Neural crest cell (in vitro differentiated cells): ENCODE measurements around the gene SRD5A2. TPM values are rescaled to one million over a fixed set of nuclear protein-coding genes. Genes with fewer than 3 reads are reported as not detected.

Experiments
- DNase-seq: peaks from one replicate; pipeline ENCODE4 v3.0.0; 2021; ENCODE audit warnings: low read depth, mixed read lengths, low spot score
- H3K27ac Mint-ChIP-seq: one replicate; pipeline ENCODE4 v1.8.0; 2021; ENCODE audit warnings: mild to moderate bottlenecking, mixed read lengths; ENCODE audit not compliant: unreplicated experiment
- H3K27me3 Mint-ChIP-seq: 2 replicates; pipeline ENCODE4 v1.8.0; 2021; ENCODE audit warnings: low read depth, mild to moderate bottlenecking, mixed read lengths
- H3K36me3 Mint-ChIP-seq: 2 replicates; pipeline ENCODE4 v1.8.0; 2021; ENCODE audit warnings: low read depth, mild to moderate bottlenecking, mixed read lengths
- H3K4me1 Mint-ChIP-seq: 2 replicates; pipeline ENCODE4 v1.8.0; 2021; ENCODE audit warnings: mixed read lengths
- H3K4me3 Mint-ChIP-seq: one replicate; pipeline ENCODE4 v1.8.0; 2021; ENCODE audit warnings: mild to moderate bottlenecking, mixed read lengths
- H3K9me3 Mint-ChIP-seq: 2 replicates; pipeline ENCODE4 v1.8.0; 2021; ENCODE audit warnings: mixed read lengths
- CTCF ChIP-seq: fragments of 200-600 bp; sonication (generic); conservative IDR thresholded peaks from 2 replicates; pipeline ENCODE4 v1.5.0; 2021; ENCODE audit warnings: antibody characterized with exemption, mild to moderate bottlenecking
- total RNA-seq: library from RNA; stranded (reverse); gene quantifications from 2 replicates; pipeline ENCODE4 v1.2.1, GENCODE V29; 2021

Gene SRD5A2
- total RNA-seq, 1 donor from 2014 or later = not detected

- Mint-ChIP-seq H3K27me3 (peaks cover 83% of the 10 kb centered on the region), H3K27ac (no peak overlapping the region), H3K9me3 (peaks cover 8% of the 10 kb centered on the region), H3K4me3 (no peak overlapping the region), H3K4me1 (no peaks in the 10 kb centered on the region), H3K36me3 (peaks cover 7% of the 10 kb centered on the region)
- TF ChIP-seq CTCF = no peak
- DNase-seq = no peak
Measured at GRCh38 chr2:31579996-31580320, 780 bp downstream of the SRD5A2 start.

DNA sequence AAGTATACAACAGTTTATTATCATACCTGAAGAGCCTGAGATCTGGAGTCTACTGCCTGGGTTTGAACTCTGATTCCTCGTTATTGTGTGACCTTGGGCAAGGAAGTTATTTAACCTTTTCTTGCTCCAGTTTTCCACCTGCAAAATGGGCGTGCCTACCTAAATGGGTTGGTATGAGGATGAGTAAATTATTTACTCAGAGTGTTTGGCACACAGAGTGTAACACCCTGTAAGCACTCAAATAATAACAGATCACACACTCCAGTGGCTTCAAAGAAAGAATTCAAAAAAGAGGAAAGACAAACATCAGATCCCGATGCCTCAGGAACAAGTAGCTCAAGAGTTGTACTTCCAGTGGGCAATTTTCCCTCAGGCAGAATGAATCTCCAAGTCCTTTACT, 2.4 kb downstream of the SRD5A2 start:
- H3K4me1 Mint-ChIP-seq = no peaks in the 10 kb centered on the region
- peaks cover 8% of the 10 kb centered on the region for H3K9me3 Mint-ChIP-seq
- peaks cover 75% of the 10 kb centered on the region for H3K27me3 Mint-ChIP-seq
- peaks cover 7% of the 10 kb centered on the region for H3K36me3 Mint-ChIP-seq
- no peak for DNase-seq
- H3K27ac Mint-ChIP-seq = no peak overlapping the region
- H3K4me3 Mint-ChIP-seq = no peak overlapping the region
- TF ChIP-seq CTCF = no peak

- Mint-ChIP-seq H3K27me3 (peaks cover 73% of the 10 kb centered on the region), H3K4me3 (no peak overlapping the region)
Measured at GRCh38 chr2:31577143-31577542, 3.6 kb downstream of the SRD5A2 start.

GRCh38 chr2:31568585-31569201, 12.0 kb downstream of the SRD5A2 start:
- Mint-ChIP-seq H3K4me1 (no peaks in the 10 kb centered on the region), H3K4me3 (no peak overlapping the region), H3K27me3 (peaks cover 56% of the 10 kb centered on the region), H3K27ac (no peak overlapping the region), H3K9me3 (peaks cover 7% of the 10 kb centered on the region), H3K36me3 (no peaks in the 10 kb centered on the region)
- DNase-seq = no peak
- TF ChIP-seq CTCF = no peak

More at GRCh38 chr2:31577143-31577542, 3.6 kb downstream of the SRD5A2 start:
- no peak for TF ChIP-seq CTCF
- Mint-ChIP-seq H3K4me1 (no peaks in the 10 kb centered on the region), H3K36me3 (peaks cover 7% of the 10 kb centered on the region), H3K27ac (no peak overlapping the region), H3K9me3 (peaks cover 8% of the 10 kb centered on the region)
- DNase-seq = no peak

DNA sequence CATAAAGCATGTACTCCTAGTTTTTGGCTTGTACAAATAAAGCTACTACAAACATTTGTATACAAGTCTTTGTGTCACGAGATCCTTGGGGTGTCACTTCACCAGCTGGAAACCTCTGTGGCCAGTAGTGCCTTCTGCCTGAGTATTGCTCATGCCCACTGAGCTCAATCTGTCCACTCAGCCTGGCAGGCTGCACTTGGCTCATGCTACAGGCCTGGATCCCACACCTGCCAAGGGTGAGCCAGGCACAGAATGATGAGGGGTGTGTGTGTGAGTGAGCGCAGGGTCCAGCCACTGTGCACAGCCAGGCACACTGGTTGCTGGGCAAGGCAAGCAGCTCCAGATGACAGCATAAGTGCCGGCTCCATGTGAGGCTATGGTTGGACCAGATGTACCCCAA, 13.1 kb downstream of the SRD5A2 start:
- Mint-ChIP-seq H3K4me3 (no peak overlapping the region), H3K36me3 (no peaks in the 10 kb centered on the region), H3K27ac (no peak overlapping the region), H3K9me3 (peaks cover 7% of the 10 kb centered on the region), H3K4me1 (no peaks in the 10 kb centered on the region), H3K27me3 (peaks cover 54% of the 10 kb centered on the region)
- TF ChIP-seq CTCF = no peak
- DNase-seq = no peak
